C4-2B (cell line): ENCODE data around the gene GSDME.

ENCODE experiments used
- H3K27ac ChIP-seq: fragments of 450-650 bp; 2 replicates; pipeline ENCODE4 v1.5.1; 2017
- CTCF ChIP-seq: fragments of 450-650 bp; conservative IDR thresholded peaks from 2 replicates; pipeline ENCODE4 v1.5.1; 2017; ENCODE audit warnings: mild to moderate bottlenecking
- ZFX ChIP-seq: fragments of 450-650 bp; IDR thresholded peaks from 2 replicates; pipeline ENCODE4 v1.6.1; 2017

GSDME gene

DNA sequence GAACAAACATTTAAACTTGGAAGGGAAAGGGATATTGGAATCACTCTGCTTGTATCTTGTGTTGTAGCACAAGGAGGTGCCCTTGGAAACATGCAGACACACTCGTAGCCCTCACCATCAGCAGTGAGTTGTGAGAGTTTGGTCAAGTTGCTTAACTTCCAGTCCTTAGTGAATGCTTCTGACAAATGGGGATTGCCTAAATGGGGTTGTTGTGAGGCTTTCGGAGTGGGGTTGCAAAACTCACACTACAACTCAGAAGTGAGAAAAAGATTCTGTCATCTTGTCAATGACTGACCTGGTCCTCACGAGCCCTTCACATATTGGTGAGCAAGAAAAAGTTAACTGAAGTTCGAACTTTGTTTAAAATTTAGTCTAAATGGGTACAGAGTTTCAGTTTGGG, 29.0 kb upstream of the GSDME start:
- H3K27ac ChIP-seq, result no peak overlapping the region
- TF ChIP-seq CTCF, result no peak
- no peak for TF ChIP-seq ZFX

- TF ChIP-seq ZFX (no peak), CTCF (no peak)
- H3K27ac ChIP-seq, result no peak overlapping the region
These were observed 27.0 kb upstream of the GSDME start for GRCh38 chr7:24784277-24784676.

GRCh38 chr7:24783698-24784097, 26.4 kb upstream of the GSDME start:
- TF ChIP-seq ZFX (no peak), CTCF (no peak)
- no peak overlapping the region for H3K27ac ChIP-seq

DNA sequence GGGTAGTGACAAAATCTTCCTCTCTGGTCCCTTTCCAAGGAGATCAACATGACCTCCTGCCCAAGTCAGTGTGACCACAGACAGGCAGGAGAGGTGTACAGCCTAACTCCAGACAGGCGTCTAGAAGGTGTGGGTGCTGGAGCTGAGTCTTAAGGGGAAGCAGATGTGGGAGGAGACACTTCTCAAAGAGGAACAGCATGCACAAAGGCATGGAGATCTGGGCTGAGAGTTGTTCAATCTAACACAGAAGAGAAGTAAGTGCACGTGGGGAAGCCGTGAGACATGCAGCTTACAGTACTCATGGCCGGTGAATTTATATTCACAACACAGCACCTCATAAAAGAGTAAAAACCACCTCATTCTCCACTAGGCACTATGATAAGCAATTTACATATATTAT, 23.8 kb upstream of the GSDME start:
- no peak for TF ChIP-seq ZFX
- no peak for TF ChIP-seq CTCF
- H3K27ac ChIP-seq, result no peak overlapping the region

GRCh38 chr7:24779283-24779655, 22.0 kb upstream of the GSDME start:
- no peak for TF ChIP-seq ZFX
- TF ChIP-seq CTCF, result no peak
- H3K27ac ChIP-seq, result no peak overlapping the region

DNA sequence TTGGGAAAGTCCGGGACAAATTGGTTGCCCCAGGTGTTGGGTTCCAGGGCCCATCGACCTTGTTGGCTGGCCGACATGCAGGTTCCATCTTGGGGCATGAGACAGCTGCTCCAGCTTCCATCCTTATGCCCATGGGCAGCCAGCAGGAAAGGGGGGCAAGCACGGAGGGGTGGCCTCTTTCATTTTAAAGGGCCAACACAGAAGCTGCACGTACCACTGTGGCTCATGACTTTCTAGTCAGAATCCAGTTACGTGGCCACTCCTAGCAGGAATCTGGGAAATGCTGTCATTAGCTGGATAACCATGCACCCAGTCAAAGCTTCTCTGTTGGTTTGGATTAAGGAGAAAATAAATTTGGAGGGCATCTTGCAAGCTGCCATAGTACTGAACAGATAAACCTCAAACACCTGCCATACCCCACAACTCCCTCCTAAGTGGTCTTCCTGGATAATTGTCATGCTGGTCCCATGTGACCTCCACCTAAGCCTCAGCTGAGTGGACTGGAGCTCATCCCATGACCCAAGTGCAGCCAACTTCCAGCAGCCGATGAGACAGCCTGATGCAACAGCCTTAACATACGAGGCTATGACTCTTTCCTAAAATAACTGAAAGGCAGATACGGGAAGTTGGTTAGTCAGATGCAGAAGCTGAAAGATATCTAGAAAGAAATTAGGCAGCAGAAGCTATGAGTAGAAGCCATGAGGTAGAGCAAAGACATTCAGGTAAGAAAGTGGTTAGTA, 21.4 kb upstream of the GSDME start:
- H3K27ac ChIP-seq, result no peak overlapping the region

DNA sequence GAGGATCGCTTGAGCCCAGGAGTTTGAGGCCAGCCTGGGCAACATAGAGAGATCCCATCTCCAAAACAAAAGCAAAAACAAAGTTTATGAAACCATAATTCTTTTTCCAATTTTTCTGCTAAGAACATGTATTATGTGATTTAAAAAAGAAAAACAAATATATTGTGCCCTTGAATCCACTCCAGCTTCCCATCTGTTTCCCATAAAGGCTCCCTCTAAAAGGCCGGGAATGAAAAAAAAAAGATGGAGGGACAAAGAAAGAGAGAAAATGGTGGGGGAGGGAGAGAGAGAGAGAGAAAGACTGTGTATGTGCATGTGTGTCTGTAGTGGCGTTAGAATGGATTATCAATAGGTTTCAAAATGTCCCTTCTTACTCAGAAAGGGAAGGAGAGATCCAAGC, 20.5 kb upstream of the GSDME start:
- no peak overlapping the region for H3K27ac ChIP-seq
- TF ChIP-seq CTCF, result no peak
- TF ChIP-seq ZFX, result no peak

More for the DNA sequence above, 21.4 kb upstream of the GSDME start:
- TF ChIP-seq CTCF, result no peak
- TF ChIP-seq ZFX, result no peak
